Uterus (tissue), 4 donors: Measurements from ENCODE around the gene KAZALD1. TPM values are rescaled to one million over a fixed set of nuclear protein-coding genes. Genes with fewer than 3 reads are reported as not detected.

ENCODE experiments used
- DNase-seq, 2 donors: peaks; one replicate each; pipeline ENCODE4 v3.0.0-alpha.2; 2019 to 2020
- H3K27ac ChIP-seq, 2 donors: fragments of 200-600 bp; sonication (generic); 1 replicate in 1 of 2; 2 replicates in 1 of 2; pipeline ENCODE4 v1.5.1; 2016 to 2018
- H3K27me3 ChIP-seq, 2 donors: fragments of 200-600 bp; sonication (generic); one replicate each; pipeline ENCODE4 v1.5.1; 2018 to 2019; ENCODE audit warnings: control low read depth in 1 of 2
- H3K36me3 ChIP-seq, 2 donors: fragments of 200-600 bp; sonication (generic); one replicate each; pipeline ENCODE4 v1.5.1; 2019; ENCODE audit warnings: control low read depth in 1 of 2
- H3K4me1 ChIP-seq, 2 donors: fragments of 200-600 bp; sonication (generic); one replicate each; pipeline ENCODE4 v1.5.1; 2018 to 2019; ENCODE audit warnings: control low read depth in 1 of 2
- H3K4me3 ChIP-seq, 2 donors: fragments of 200-600 bp; sonication (generic); 1 replicate in 1 of 2; 2 replicates in 1 of 2; pipeline ENCODE4 v1.5.1; 2018 to 2019; ENCODE audit warnings: mild to moderate bottlenecking in 1 of 2
- H3K9me3 ChIP-seq, 2 donors: fragments of 200-600 bp; sonication (generic); one replicate each; pipeline ENCODE4 v1.5.1; 2019; ENCODE audit warnings: control low read depth in 1 of 2
- CTCF ChIP-seq, 4 experiments: fragments of 200-600 bp in 2 of 4; fragments of 450-650 bp in 2 of 4; sonication (generic) in 2 of 4; IDR thresholded peaks; one replicate each; pipeline ENCODE4 v1.5.1; 2016 to 2019; ENCODE audit warnings: antibody characterized with exemption in 4 of 4, mild to moderate bottlenecking in 2 of 4, moderate library complexity in 1 of 4
- POLR2A ChIP-seq, 2 donors: fragments of 450-650 bp; IDR thresholded peaks; one replicate each; pipeline ENCODE4 v1.6.1; 2016; ENCODE audit warnings: antibody characterized with exemption in 2 of 2, mild to moderate bottlenecking in 1 of 2, moderate library complexity in 1 of 2
- intact Hi-C: fragments of 100-400 bp; cut with DNase I; formaldehyde crosslinking; loops from one replicate; pipeline ENCODE4 v1.15.1; 2023; ENCODE audit warnings: low total_unique reads
- total RNA-seq, 4 donors: library from RNA; depleted of rRNA in 3 of 4; stranded (reverse); fragments of >200 nt in 3 of 4; gene quantifications; one replicate each; pipeline versions ENCODE4 v1.1.0 to v1.2.4, GENCODE V29; 2014 to 2023
- donor health status: DM: yes; HTN: yes; CAD: no.

Gene KAZALD1
- total RNA-seq, 4 donors from 2014 or later: 0.26 to 34.6 (median 6.3) TPM; not detected in 1

GRCh38 chr10:101014966-101015581 lies 46.7 kb upstream of the KAZALD1 start:
- intact Hi-C loops: no loop called here
- no peak overlapping the region for H3K4me3 ChIP-seq

GRCh38 chr10:101015582-101015973 lies 46.2 kb upstream of the KAZALD1 start:
- Histone ChIP-seq H3K27me3 (peaks cover 0 to 3% of the 10 kb centered on the region in 2 donors), H3K36me3 (no peaks in the 10 kb centered on the region), H3K4me3 (no peak overlapping the region), H3K27ac (no peak overlapping the region), H3K9me3 (no peaks in the 10 kb centered on the region), H3K4me1 (peaks cover 0 to 4% of the 10 kb centered on the region in 2 donors)
- TF ChIP-seq POLR2A (IDR thresholded peaks at IDR 0.05) (no peak), CTCF (IDR thresholded peaks at IDR 0.05) (no peak)
- no peak for DNase-seq
- intact Hi-C loops: no loop called here

More at GRCh38 chr10:101014966-101015581, 46.7 kb upstream of the KAZALD1 start:
- DNase-seq: no peak
- Histone ChIP-seq H3K27me3 (peaks cover 0 to 3% of the 10 kb centered on the region in 2 donors), H3K9me3 (no peaks in the 10 kb centered on the region), H3K27ac (no peak overlapping the region), H3K4me1 (peaks cover 0 to 4% of the 10 kb centered on the region in 2 donors), H3K36me3 (no peaks in the 10 kb centered on the region)
- TF ChIP-seq CTCF (IDR thresholded peaks at IDR 0.05): no peak
- no peak for TF ChIP-seq POLR2A (IDR thresholded peaks at IDR 0.05)

- no peaks in the 10 kb centered on the region for H3K9me3 ChIP-seq
- no peak overlapping the region for H3K4me3 ChIP-seq
- no peak for TF ChIP-seq POLR2A (IDR thresholded peaks at IDR 0.05)
- TF ChIP-seq CTCF (IDR thresholded peaks at IDR 0.05): no peak
- DNase-seq: no peak
- H3K27me3 ChIP-seq: peaks cover 0 to 3% of the 10 kb centered on the region in 2 donors
- no peaks in the 10 kb centered on the region for H3K36me3 ChIP-seq
- H3K4me1 ChIP-seq: peaks cover 0 to 4% of the 10 kb centered on the region in 2 donors
- intact Hi-C loops: no loop called here
- no peak overlapping the region for H3K27ac ChIP-seq
Observed at GRCh38 chr10:101016814-101017213, 45.0 kb upstream of the KAZALD1 start.

GRCh38 chr10:101018118-101018599 lies 43.6 kb upstream of the KAZALD1 start:
- H3K27ac ChIP-seq: no peak overlapping the region

More at GRCh38 chr10:101018118-101018599, 43.6 kb upstream of the KAZALD1 start:
- H3K4me3 ChIP-seq: no peak overlapping the region
- TF ChIP-seq CTCF (IDR thresholded peaks at IDR 0.05) (no peak), POLR2A (IDR thresholded peaks at IDR 0.05) (no peak)
- no peaks in the 10 kb centered on the region for H3K4me1 ChIP-seq
- H3K9me3 ChIP-seq: no peaks in the 10 kb centered on the region
- intact Hi-C loops: no loop called here
- peaks cover 0 to 3% of the 10 kb centered on the region in 2 donors for H3K27me3 ChIP-seq
- no peaks in the 10 kb centered on the region for H3K36me3 ChIP-seq
- DNase-seq: no peak
